ENCODE results near the gene PLIN5. TPM values are rescaled to one million over a fixed set of nuclear protein-coding genes. Genes with fewer than 3 reads are reported as not detected.

Gene PLIN5
- total and polyA plus RNA-seq, 4 donors: 13.3 to 83.8 (median 56.6) TPM

GRCh38 chr19:4548238-4548584 lies 13.2 kb upstream of the PLIN5 start:
- Histone ChIP-seq H3K27me3 (ENCODE audit: control insufficient read depth in 4 of 4, insufficient read depth in 4 of 4, low read length in 3 of 4) (no peaks in the 10 kb centered on the region), H3K27ac (ENCODE audit: low read depth in 1 of 2, low read length in 2 of 2) (no peak overlapping the region), H3K4me3 (ENCODE audit: low read depth in 1 of 3, low read length in 3 of 3) (no peak overlapping the region), H3K36me3 (ENCODE audit: control insufficient read depth in 4 of 4, insufficient read depth in 3 of 4, low read depth in 1 of 4, low read length in 3 of 4) (no peaks in the 10 kb centered on the region), H3K4me1 (ENCODE audit: control insufficient read depth in 4 of 4, insufficient read depth in 4 of 4, low read length in 3 of 4) (peaks cover 12 to 21% (median 13%) of the 10 kb centered on the region in 4 donors), H3K9me3 (ENCODE audit: control insufficient read depth in 4 of 4, low read length in 3 of 4) (no peaks in the 10 kb centered on the region), H3K9ac (ENCODE audit: low read depth in 1 of 2, low read length in 2 of 2) (no peak overlapping the region)
- DNase-seq (ENCODE audit: low spot score): no peak
- TF ChIP-seq YY1 (IDR thresholded peaks at IDR 0.05) (no peak), NR2F2 (IDR thresholded peaks at IDR 0.05) (no peak), RXRA (IDR thresholded peaks at IDR 0.05) (no peak), HNF4A (conservative IDR thresholded peaks at IDR 0.05) (no peak), SP1 (IDR thresholded peaks at IDR 0.05) (no peak), ATF3 (IDR thresholded peaks at IDR 0.05) (no peak), CTCF (IDR thresholded peaks at IDR 0.05; ENCODE audit: low read depth, low read length, missing input control) (no peak), FOXA1 (IDR thresholded peaks at IDR 0.05) (no peak), MAX (IDR thresholded peaks at IDR 0.05) (no peak), HNF4G (IDR thresholded peaks at IDR 0.05) (no peak), EGR1 (IDR thresholded peaks at IDR 0.05; ENCODE audit: low read depth in 2 of 2) (no peak), RAD21 (IDR thresholded peaks at IDR 0.05) (no peak), REST (IDR thresholded peaks at IDR 0.05) (no peak), JUND (IDR thresholded peaks at IDR 0.05) (no peak), FOXA2 (IDR thresholded peaks at IDR 0.05) (no peak), TAF1 (conservative IDR thresholded peaks at IDR 0.05) (no peak), ZBTB33 (IDR thresholded peaks at IDR 0.05) (no peak), GABPA (IDR thresholded peaks at IDR 0.05 in 1 of 2, conservative IDR thresholded peaks at IDR 0.05 in 1 of 2) (no peak)
- WGBS: 84% methylated on average over 14 of the region's 14 CpGs

Data from liver (tissue), 9 donors.